IPS DF 6.9 (cell line): ENCODE measurements around the gene KRI1.
"Not testable (repeated sequence)": the region's sequence is repeated elsewhere in the genome, so short reads cannot be mapped to it uniquely, and the experiment has no call there.

Experiments used
- DNase-seq: peaks from one replicate; pipeline ENCODE4 v3.0.0-alpha.2; 2013; ENCODE audit warnings: low read depth, low spot score
- H3K27ac ChIP-seq: one replicate; pipeline ENCODE4 v1.5.1; 2013; ENCODE audit warnings: low read length, control low read depth
- H3K27me3 ChIP-seq: 2 replicates; pipeline ENCODE4 v1.6.1; 2013; ENCODE audit warnings: mild to moderate bottlenecking, low read length; ENCODE audit not compliant: control insufficient read depth, insufficient read depth
- H3K36me3 ChIP-seq: 2 replicates; pipeline ENCODE4 v1.6.1; 2013; ENCODE audit warnings: low read length; ENCODE audit not compliant: control insufficient read depth, insufficient read depth
- H3K4me1 ChIP-seq: 2 replicates; pipeline ENCODE4 v1.6.1; 2013; ENCODE audit warnings: low read length; ENCODE audit not compliant: control insufficient read depth, insufficient read depth
- H3K4me3 ChIP-seq: 2 replicates; pipeline ENCODE4 v1.5.1; 2013; ENCODE audit warnings: mild to moderate bottlenecking, low read length
- H3K9me3 ChIP-seq: 2 replicates; pipeline ENCODE4 v1.6.1; 2013; ENCODE audit warnings: low read length, inconsistent platforms; ENCODE audit not compliant: control insufficient read depth, insufficient read depth
- WGBS: extraction: QIAGEN DNeasy Blood & Tissue Kit; methylation state at CpG from one replicate; pipeline ENCODE4 v1.1.7; 2013; ENCODE audit warnings: mixed read lengths, missing lambda C conversion rate; ENCODE audit not compliant: insufficient read length, insufficient coverage; 5-methylcytosine and 5-hydroxymethylcytosine counted together

Gene KRI1

GRCh38 chr19:10562609-10563008 lies 3.2 kb downstream of the KRI1 start:
- H3K4me1 ChIP-seq, result 0 out of 2 replicates have a peak, but pooled peaks cover 2% of the 10 kb centered on the region

DNA sequence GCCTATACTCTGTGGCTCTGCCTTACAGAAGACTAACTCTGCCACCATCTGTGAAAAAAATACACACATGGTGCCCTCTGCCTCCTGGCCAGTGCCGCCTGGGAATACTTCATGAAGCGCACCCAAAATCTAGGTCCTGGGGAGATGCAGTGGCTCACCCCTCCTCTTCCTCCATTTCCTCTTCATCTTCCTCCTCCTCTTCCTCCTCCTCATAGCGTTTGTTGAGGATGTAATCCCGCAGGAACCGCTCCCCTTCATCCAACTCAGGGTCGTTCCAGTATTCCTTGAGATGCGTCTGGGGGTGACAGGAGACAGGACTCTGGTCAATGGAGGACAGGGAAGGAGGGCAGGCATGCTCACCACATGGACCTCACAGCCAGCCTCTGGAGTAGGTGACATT lies 5.7 kb downstream of the KRI1 start:
- no peaks in the 10 kb centered on the region for H3K27me3 ChIP-seq
- no peak overlapping the region for H3K4me3 ChIP-seq
- no peak for DNase-seq
- H3K36me3 ChIP-seq, result peaks cover 26% of the 10 kb centered on the region
- no CpG with 5 or more reads among the region's 7 CpGs for WGBS
- no peaks in the 10 kb centered on the region for H3K9me3 ChIP-seq
- no peak overlapping the region for H3K27ac ChIP-seq
- no peaks in the 10 kb centered on the region for H3K4me1 ChIP-seq

More at GRCh38 chr19:10562609-10563008, 3.2 kb downstream of the KRI1 start:
- no peak overlapping the region for H3K4me3 ChIP-seq
- peaks cover 15% of the 10 kb centered on the region for H3K36me3 ChIP-seq
- no CpG with 5 or more reads among the region's 5 CpGs for WGBS
- no peak overlapping the region for H3K27ac ChIP-seq
- no peaks in the 10 kb centered on the region for H3K27me3 ChIP-seq
- DNase-seq, result no peak
- no peaks in the 10 kb centered on the region for H3K9me3 ChIP-seq

- H3K36me3 ChIP-seq, result peaks cover 47% of the 10 kb centered on the region
- WGBS, result no CpG with 5 or more reads among the region's 33 CpGs
- H3K4me1 ChIP-seq, result no peaks in the 10 kb centered on the region
- no peak overlapping the region for H3K4me3 ChIP-seq
- H3K9me3 ChIP-seq, result no peaks in the 10 kb centered on the region
- no peaks in the 10 kb centered on the region for H3K27me3 ChIP-seq
- DNase-seq, result no peak
- H3K27ac ChIP-seq, result no peak overlapping the region
Measured at GRCh38 chr19:10557603-10558197, 8.1 kb downstream of the KRI1 start.

DNA sequence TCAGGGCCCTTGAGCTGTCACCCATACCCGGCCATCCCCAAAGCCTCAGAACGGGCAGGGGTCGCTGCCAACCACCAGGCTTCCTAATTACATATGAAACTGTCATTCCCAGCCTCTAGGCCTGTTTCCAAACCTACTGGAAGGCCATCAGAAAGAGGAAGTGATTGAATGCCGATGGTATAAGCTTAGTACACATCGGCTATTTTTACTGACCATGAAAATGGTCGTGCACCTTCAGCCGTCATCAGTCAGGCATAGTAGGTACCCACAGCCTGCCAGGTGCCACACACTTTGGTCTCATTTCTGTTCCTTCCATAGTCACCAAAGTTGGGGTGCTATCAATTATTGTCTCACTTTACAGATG lies 10.2 kb downstream of the KRI1 start:
- Histone ChIP-seq H3K4me1 (no peaks in the 10 kb centered on the region), H3K27ac (no peak overlapping the region), H3K4me3 (no peak overlapping the region), H3K27me3 (no peaks in the 10 kb centered on the region), H3K9me3 (no peaks in the 10 kb centered on the region), H3K36me3 (peaks cover 44% of the 10 kb centered on the region)
- DNase-seq, result no peak
- WGBS, result no CpG with 5 or more reads among the region's 7 CpGs

GRCh38 chr19:10554760-10555609 lies 10.8 kb downstream of the KRI1 start:
- no peaks in the 10 kb centered on the region for H3K27me3 ChIP-seq
- no peak overlapping the region for H3K27ac ChIP-seq
- WGBS, result no CpG with 5 or more reads among the region's 30 CpGs
- H3K4me3 ChIP-seq, result no peak overlapping the region
- DNase-seq, result no peak
- no peaks in the 10 kb centered on the region for H3K9me3 ChIP-seq
- H3K36me3 ChIP-seq, result peaks cover 40% of the 10 kb centered on the region
- no peaks in the 10 kb centered on the region for H3K4me1 ChIP-seq

GRCh38 chr19:10553943-10554381 lies 11.8 kb downstream of the KRI1 start:
- H3K27ac ChIP-seq, result no peak overlapping the region

GRCh38 chr19:10553087-10553667 lies 12.6 kb downstream of the KRI1 start:
- no peaks in the 10 kb centered on the region for H3K4me1 ChIP-seq
- no CpG with 5 or more reads among the region's 13 CpGs for WGBS
- H3K9me3 ChIP-seq, result no peaks in the 10 kb centered on the region
- no peak for DNase-seq
- H3K4me3 ChIP-seq, result no peak overlapping the region
- no peaks in the 10 kb centered on the region for H3K27me3 ChIP-seq
- no peak overlapping the region for H3K27ac ChIP-seq
- peaks cover 42% of the 10 kb centered on the region for H3K36me3 ChIP-seq

More at GRCh38 chr19:10553943-10554381, 11.8 kb downstream of the KRI1 start:
- Histone ChIP-seq H3K4me3 (no peak overlapping the region), H3K36me3 (peaks cover 35% of the 10 kb centered on the region), H3K4me1 (no peaks in the 10 kb centered on the region), H3K27me3 (no peaks in the 10 kb centered on the region), H3K9me3 (no peaks in the 10 kb centered on the region)
- WGBS, result no CpG with 5 or more reads among the region's 12 CpGs
- no peak for DNase-seq

GRCh38 chr19:10552510-10553053 lies 13.2 kb downstream of the KRI1 start:
- Histone ChIP-seq H3K27me3 (no peaks in the 10 kb centered on the region), H3K4me1 (no peaks in the 10 kb centered on the region), H3K9me3 (no peaks in the 10 kb centered on the region), H3K27ac (no peak overlapping the region), H3K36me3 (peaks cover 42% of the 10 kb centered on the region), H3K4me3 (no peak overlapping the region)
- WGBS, result no CpG with 5 or more reads among the region's 12 CpGs
- DNase-seq, result no peak

- no peak for DNase-seq
- no CpG with 5 or more reads among the region's 12 CpGs for WGBS
- H3K36me3 ChIP-seq, result peaks cover 43% of the 10 kb centered on the region
Measured at GRCh38 chr19:10551698-10552301, 14.0 kb downstream of the KRI1 start.

GRCh38 chr19:10551006-10551405 lies 14.8 kb downstream of the KRI1 start:
- H3K4me1 ChIP-seq, H3K4me3 ChIP-seq, DNase-seq, H3K27ac ChIP-seq, H3K27me3 ChIP-seq, H3K9me3 ChIP-seq: not testable (repeated sequence)
- peaks cover 42% of the 10 kb centered on the region for H3K36me3 ChIP-seq
- WGBS, result no CpG with 5 or more reads among the region's 9 CpGs

More at GRCh38 chr19:10551698-10552301, 14.0 kb downstream of the KRI1 start:
- Histone ChIP-seq H3K4me3 (no peak overlapping the region), H3K4me1 (no peaks in the 10 kb centered on the region), H3K27ac (no peak overlapping the region), H3K27me3 (no peaks in the 10 kb centered on the region), H3K9me3 (no peaks in the 10 kb centered on the region)
